Omental fat pad (tissue), 4 donors: ENCODE measurements around the gene CD3E. TPM values are rescaled to one million over a fixed set of nuclear protein-coding genes. Genes with fewer than 3 reads are reported as not detected.

Experiments used
- ATAC-seq: fragments of 150-250 bp; one replicate; pipeline ENCODE4 v1.9.1; 2016; ENCODE audit warnings: mild to moderate bottlenecking, moderate library complexity; ENCODE audit not compliant: low FRiP score
- DNase-seq: peaks from one replicate; pipeline ENCODE4 v3.0.0-alpha.2; 2019; ENCODE audit warnings: low spot score
- total RNA-seq, 4 donors: library from RNA; depleted of rRNA; stranded (reverse); fragments of >200 nt; gene quantifications; one replicate each; pipeline ENCODE4 v1.1.0, GENCODE V29; 2016
- TF ChIP-seq, protein P1 (sequence below), 3 donors: fragments of 450-650 bp; IDR thresholded peaks; one replicate each; pipeline ENCODE4 v1.5.1; 2016 to 2017; ENCODE audit warnings: antibody characterized with exemption in 3 of 3, mild to moderate bottlenecking in 3 of 3, moderate library complexity in 2 of 3

Gene CD3E
- total RNA-seq, 4 donors from 2014 or later, result 2.8 to 4.1 (median 3.0) TPM

- DNase-seq (no peak), ATAC-seq (no peak)
- TF ChIP-seq, protein P1, sequence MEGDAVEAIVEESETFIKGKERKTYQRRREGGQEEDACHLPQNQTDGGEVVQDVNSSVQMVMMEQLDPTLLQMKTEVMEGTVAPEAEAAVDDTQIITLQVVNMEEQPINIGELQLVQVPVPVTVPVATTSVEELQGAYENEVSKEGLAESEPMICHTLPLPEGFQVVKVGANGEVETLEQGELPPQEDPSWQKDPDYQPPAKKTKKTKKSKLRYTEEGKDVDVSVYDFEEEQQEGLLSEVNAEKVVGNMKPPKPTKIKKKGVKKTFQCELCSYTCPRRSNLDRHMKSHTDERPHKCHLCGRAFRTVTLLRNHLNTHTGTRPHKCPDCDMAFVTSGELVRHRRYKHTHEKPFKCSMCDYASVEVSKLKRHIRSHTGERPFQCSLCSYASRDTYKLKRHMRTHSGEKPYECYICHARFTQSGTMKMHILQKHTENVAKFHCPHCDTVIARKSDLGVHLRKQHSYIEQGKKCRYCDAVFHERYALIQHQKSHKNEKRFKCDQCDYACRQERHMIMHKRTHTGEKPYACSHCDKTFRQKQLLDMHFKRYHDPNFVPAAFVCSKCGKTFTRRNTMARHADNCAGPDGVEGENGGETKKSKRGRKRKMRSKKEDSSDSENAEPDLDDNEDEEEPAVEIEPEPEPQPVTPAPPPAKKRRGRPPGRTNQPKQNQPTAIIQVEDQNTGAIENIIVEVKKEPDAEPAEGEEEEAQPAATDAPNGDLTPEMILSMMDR (IDR thresholded peaks at IDR 0.05), result no peak
These were observed 35.9 kb downstream of the CD3E start for GRCh38 chr11:118340449-118340848.

DNA sequence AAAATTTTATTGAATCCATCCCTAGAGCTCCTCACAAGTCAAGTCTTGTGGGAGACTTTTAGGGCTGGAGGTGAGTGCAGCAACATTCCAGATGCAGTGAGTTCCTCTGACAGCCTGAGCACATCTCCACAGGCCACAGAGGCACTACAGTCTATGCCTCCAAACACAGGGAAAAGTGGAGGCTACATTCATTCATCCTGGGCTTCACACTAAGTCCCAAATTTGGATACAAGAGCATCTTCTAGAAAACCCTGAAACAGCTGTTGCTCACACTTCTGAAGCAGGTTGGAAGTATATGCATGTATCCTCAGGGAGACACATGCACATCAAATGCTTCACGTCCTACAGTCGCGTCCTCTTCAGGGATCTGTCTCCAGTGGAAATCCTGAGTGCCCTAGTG lies 36.7 kb downstream of the CD3E start:
- no peak for DNase-seq
- no peak for ATAC-seq
- TF ChIP-seq, protein P1 (IDR thresholded peaks at IDR 0.05), result no peak

- ATAC-seq (no peak), DNase-seq (no peak)
- TF ChIP-seq, protein P1 (IDR thresholded peaks at IDR 0.05), result no peak
These were observed 37.4 kb downstream of the CD3E start for GRCh38 chr11:118341815-118342489.

DNA sequence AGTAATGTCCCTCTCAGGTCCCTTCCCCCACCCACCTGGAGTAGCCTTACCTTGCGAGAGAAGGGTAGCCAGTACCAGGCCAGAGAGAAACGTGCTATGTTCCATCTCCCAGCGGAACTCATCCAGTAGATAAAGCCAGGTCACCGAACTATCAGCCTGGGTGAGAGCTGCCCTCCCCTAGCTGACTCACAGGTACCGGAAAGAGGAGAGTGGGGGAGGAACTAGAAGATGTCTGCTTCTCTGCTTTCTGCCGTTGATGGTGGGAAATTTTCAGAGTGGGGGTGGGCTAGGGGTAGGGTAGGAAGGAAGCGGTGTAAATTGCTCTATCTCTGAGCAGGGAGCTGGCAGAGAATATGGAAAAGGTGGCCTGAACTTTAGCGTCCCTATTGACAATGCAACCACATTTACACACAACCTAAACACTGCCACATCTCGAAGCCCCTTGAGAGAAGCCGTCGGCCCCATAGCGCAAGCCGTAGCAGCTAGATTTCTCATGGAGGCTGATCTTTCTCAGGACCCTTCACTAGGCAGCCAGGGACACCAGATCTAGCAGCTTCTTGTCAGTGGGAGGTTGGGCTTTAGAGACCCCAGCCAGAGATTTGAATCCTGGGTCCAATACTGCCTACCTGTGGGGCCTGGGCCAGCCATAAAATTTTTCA lies 38.1 kb downstream of the CD3E start, which contains the start of gene CD3D:
Gene CD3D (minus strand): TSS at position 203 of the 659 bp plus-strand sequence. CDS start 98 bp downstream, at position 105.
- ATAC-seq (no peak), DNase-seq (no peak)
- TF ChIP-seq, protein P1 (IDR thresholded peaks at IDR 0.05), result no peak

DNA sequence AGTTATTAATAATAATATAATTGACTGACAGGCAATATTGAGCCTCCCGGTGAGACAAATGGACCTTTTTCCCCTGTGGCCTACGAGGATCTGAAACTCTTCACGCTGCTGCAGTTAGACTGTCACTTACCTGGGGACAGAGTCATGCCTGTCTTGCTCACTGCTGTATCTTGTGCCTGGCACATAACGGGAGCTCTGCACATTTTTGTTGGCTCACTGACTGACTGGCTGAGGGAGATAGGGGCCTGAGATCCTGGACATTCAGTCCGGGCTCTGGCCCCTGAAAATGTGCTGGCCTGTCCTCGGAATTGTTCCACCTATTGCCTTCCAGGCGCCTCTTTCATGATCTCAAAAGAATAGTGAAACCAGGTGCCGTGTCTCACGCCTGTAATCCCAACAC lies 38.7 kb downstream of the CD3E start:
- no peak for DNase-seq
- TF ChIP-seq, protein P1 (IDR thresholded peaks at IDR 0.05), result no peak
- no peak for ATAC-seq

DNA sequence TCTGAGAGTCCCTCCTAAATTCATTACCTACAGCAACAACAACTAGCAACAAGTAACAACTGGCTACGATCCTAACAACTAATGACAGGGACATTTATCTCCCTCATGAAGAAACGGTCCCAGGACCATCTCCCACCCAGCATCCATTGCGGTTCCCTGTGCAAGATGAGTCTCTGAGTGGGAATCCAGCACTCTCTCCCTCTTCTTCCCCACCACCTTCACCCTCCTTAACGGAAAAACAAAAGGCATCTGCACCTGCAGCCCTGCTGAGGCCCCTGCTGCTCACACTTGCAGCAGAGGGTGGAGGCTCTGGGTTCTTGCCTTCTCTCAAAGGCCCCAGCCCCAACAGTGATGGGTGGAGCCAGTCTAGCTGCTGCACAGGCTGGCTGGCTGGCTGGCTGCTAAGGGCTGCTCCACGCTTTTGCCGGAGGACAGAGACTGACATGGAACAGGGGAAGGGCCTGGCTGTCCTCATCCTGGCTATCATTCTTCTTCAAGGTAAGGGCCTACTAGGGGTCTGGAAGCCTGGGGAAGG lies 39.5 kb downstream of the CD3E start, which contains the start of gene CD3G:
Gene CD3G (plus strand): TSS at position 364 of the 535 bp plus-strand sequence. CDS start 80 bp downstream, at position 444.
- no peak for ATAC-seq
- TF ChIP-seq, protein P1 (IDR thresholded peaks at IDR 0.05), result no peak
- DNase-seq, result no peak
